NCI-H2227 treated with DMSO at 0.1 percent for 48 hours (cell line): ENCODE data around the gene IMPDH2.

Source experiments
- DNase-seq: peaks from one replicate; lab custom pipeline; 2025; lab: John Stamatoyannopoulos, UW

IMPDH2 gene

GRCh38 chr3:49028673-49029562 lies at the start of gene IMPDH2:
TSS of gene IMPDH2 (minus strand) at chr3:49029398. CDS start at chr3:49029350, 48 bp downstream.
- peak; percentile 84 for DNase-seq

- no peak for DNase-seq
Measured at GRCh38 chr3:49076646-49077045, 47.4 kb upstream of the IMPDH2 start.

- DNase-seq = no peak
Measured at GRCh38 chr3:49076116-49076515, 46.9 kb upstream of the IMPDH2 start.

- DNase-seq = no peak
Measured at GRCh38 chr3:49058011-49058410, 28.8 kb upstream of the IMPDH2 start.

- no peak for DNase-seq
Measured at GRCh38 chr3:49057268-49057667, 28.1 kb upstream of the IMPDH2 start.

- DNase-seq = no peak
Measured at GRCh38 chr3:49054344-49054862, 25.2 kb upstream of the IMPDH2 start.

- no peak for DNase-seq
Measured at GRCh38 chr3:49053543-49053942, 24.3 kb upstream of the IMPDH2 start.

GRCh38 chr3:49035281-49035680 lies 6.1 kb upstream of the IMPDH2 start:
- DNase-seq = no peak

GRCh38 chr3:49034650-49035049 lies 5.5 kb upstream of the IMPDH2 start:
- DNase-seq = no peak

- DNase-seq = no peak
Measured at GRCh38 chr3:49032646-49033304, 3.6 kb upstream of the IMPDH2 start.

- no peak for DNase-seq
Measured at GRCh38 chr3:49030321-49030720, 1.1 kb upstream of the IMPDH2 start.

GRCh38 chr3:49029563-49029884 lies 326 bp upstream of the IMPDH2 start:
- DNase-seq = no peak

- no peak for DNase-seq
Measured at GRCh38 chr3:49028298-49028672, 913 bp downstream of the IMPDH2 start.

- DNase-seq = no peak
Measured at GRCh38 chr3:49027634-49028033, 1.6 kb downstream of the IMPDH2 start.

- no peak for DNase-seq
Measured at GRCh38 chr3:49026536-49026935, 2.7 kb downstream of the IMPDH2 start.

- DNase-seq = no peak
Measured at GRCh38 chr3:49025793-49026520, 3.2 kb downstream of the IMPDH2 start.

GRCh38 chr3:49025005-49025792 lies 4.0 kb downstream of the IMPDH2 start:
- no peak for DNase-seq

- no peak for DNase-seq
Measured at GRCh38 chr3:49024449-49024848, 4.7 kb downstream of the IMPDH2 start.

- no peak for DNase-seq
Measured at GRCh38 chr3:49023775-49024174, 5.4 kb downstream of the IMPDH2 start.

- DNase-seq = no peak
Measured at GRCh38 chr3:49022688-49023171, 6.5 kb downstream of the IMPDH2 start.

- peak; percentile 64 for DNase-seq
Measured at GRCh38 chr3:49021813-49022687, 7.1 kb downstream of the IMPDH2 start, which contains the start of gene NDUFAF3. TSS of gene NDUFAF3 (plus strand) at chr3:49022121. CDS start at chr3:49022145, 24 bp downstream.
